HG03108 (cell line): Measurements from ENCODE around the gene RHOXF2.
"Not testable (repeated sequence)": the region's sequence is repeated elsewhere in the genome, so short reads cannot be mapped to it uniquely, and the experiment has no call there.

Experiments
- ATAC-seq: cut with Tn5 transposase; IDR thresholded peaks from one replicate; pipeline ENCODE4 v1.9.1; 2021; ENCODE audit warnings: moderate library complexity; ENCODE audit not compliant: unreplicated experiment

RHOXF2 gene

GRCh38 chrX:120196626-120197283 is 38.3 kb downstream of the RHOXF2 start:
- ATAC-seq: not testable (repeated sequence)

- no peak for ATAC-seq
Measured at GRCh38 chrX:120200851-120201250, 42.4 kb downstream of the RHOXF2 start.

GRCh38 chrX:120205816-120206753 is 47.7 kb downstream of the RHOXF2 start:
- ATAC-seq: no peak

- ATAC-seq: no peak
Measured at GRCh38 chrX:120207009-120207605, 48.7 kb downstream of the RHOXF2 start.

GRCh38 chrX:120213438-120214265 is 55.2 kb downstream of the RHOXF2 start:
- peak; percentile 66 for ATAC-seq
